ENCODE results near the gene TOMM20. TPM values are rescaled to one million over a fixed set of nuclear protein-coding genes. Genes with fewer than 3 reads are reported as not detected.

Gene TOMM20
- total and polyA plus RNA-seq, 9 of the 15 experiments (the other 6 are each of a cell fraction or from before 2014, with no cell fraction given), result 70.6 to 334 (median 159) TPM

GRCh38 chr1:235128456-235129328 is at the start of gene TOMM20 (continued):
- TF ChIP-seq TEAD4 (IDR thresholded peaks at IDR 0.05; ENCODE audit: low read length) (peak; percentile 79), TEAD4 (CRISPR knock-in tag; IDR thresholded peaks at IDR 0.05; ENCODE audit: borderline replicate concordance) (peak; percentile 28; the same call in 1 of the 2 replicates), CSDE1 (IDR thresholded peaks at IDR 0.05) (no peak; a peak in 1 of 4 replicates), CREB1 (IDR thresholded peaks at IDR 0.05) (peak; percentile 84), CREB1 (CRISPR knock-in tag; IDR thresholded peaks at IDR 0.05) (peak; percentile 88), KHSRP (IDR thresholded peaks at IDR 0.05) (no peak), TAL1 (IDR thresholded peaks at IDR 0.05) (no peak), YY1 (IDR thresholded peaks at IDR 0.05; ENCODE audit: borderline replicate concordance in 1 of 3, control insufficient read depth in 1 of 3, extremely low read depth in 1 of 3, insufficient read depth in 3 of 3, insufficient read length in 1 of 3, insufficient replicate concordance in 2 of 3, low read depth in 1 of 3, low read length in 2 of 3) (peak in 1 of 3 experiments; percentile 76), ZNF140 (CRISPR knock-in tag; IDR thresholded peaks at IDR 0.05) (no peak), CGGBP1 (CRISPR knock-in tag; IDR thresholded peaks at IDR 0.05) (peak; percentile 83; the same call in 1 of the 2 replicates), U2AF1 (optimal IDR thresholded peaks at IDR 0.05; ENCODE audit: low read depth, low read length) (peak; percentile 76), ESRRA (IDR thresholded peaks at IDR 0.05; ENCODE audit: borderline replicate concordance, low read depth) (peak; percentile 83; the same call in 1 of the 2 replicates), MCM7 (IDR thresholded peaks at IDR 0.05) (no peak), THAP7 (CRISPR knock-in tag; IDR thresholded peaks at IDR 0.05) (no peak), THRAP3 (IDR thresholded peaks at IDR 0.05; ENCODE audit: borderline replicate concordance) (no peak), ZBED1 (IDR thresholded peaks at IDR 0.05) (peak; percentile 52; the same call in 1 of the 2 replicates), MAFK (IDR thresholded peaks at IDR 0.05; ENCODE audit: low read length) (peak; percentile 55), BRF1 (IDR thresholded peaks at IDR 0.05; ENCODE audit: borderline replicate concordance, extremely low read depth, insufficient read length) (no peak), FOXM1 (IDR thresholded peaks at IDR 0.05; ENCODE audit: low read depth) (no peak), FOXM1 (CRISPR knock-in tag; IDR thresholded peaks at IDR 0.05; ENCODE audit: low read depth) (peak; percentile 92; the same call in 1 of the 2 replicates), ATF1 (CRISPR knock-in tag; IDR thresholded peaks at IDR 0.05) (no peak), ATF1 (tag; IDR thresholded peaks at IDR 0.05) (peak; percentile 90)
- TF ChIP-seq, protein P1, sequence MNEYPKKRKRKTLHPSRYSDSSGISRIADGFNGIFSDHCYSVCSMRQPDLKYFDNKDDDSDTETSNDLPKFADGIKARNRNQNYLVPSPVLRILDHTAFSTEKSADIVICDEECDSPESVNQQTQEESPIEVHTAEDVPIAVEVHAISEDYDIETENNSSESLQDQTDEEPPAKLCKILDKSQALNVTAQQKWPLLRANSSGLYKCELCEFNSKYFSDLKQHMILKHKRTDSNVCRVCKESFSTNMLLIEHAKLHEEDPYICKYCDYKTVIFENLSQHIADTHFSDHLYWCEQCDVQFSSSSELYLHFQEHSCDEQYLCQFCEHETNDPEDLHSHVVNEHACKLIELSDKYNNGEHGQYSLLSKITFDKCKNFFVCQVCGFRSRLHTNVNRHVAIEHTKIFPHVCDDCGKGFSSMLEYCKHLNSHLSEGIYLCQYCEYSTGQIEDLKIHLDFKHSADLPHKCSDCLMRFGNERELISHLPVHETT (CRISPR knock-in tag; conservative IDR thresholded peaks at IDR 0.05 in 1 of 2, IDR thresholded peaks at IDR 0.05 in 1 of 2), result peak in 1 of 2 experiments; percentile 91; a peak in 2 of 4 replicates
